ENCODE results near the gene DGKD. TPM values are rescaled to one million over a fixed set of nuclear protein-coding genes. Genes with fewer than 3 reads are reported as not detected.
A peak's percentile ranks its signal among the peaks of the same experiment; 100 is the strongest.

DGKD gene
- total and polyA plus RNA-seq, 2 donors (not counting 1 experiment from before 2014, with no cell fraction given), result 224 to 396 TPM

- 93% methylated on average over 8 of the region's 15 CpGs for WGBS (ENCODE audit: insufficient coverage)
- Histone ChIP-seq H3K4me2 (replicated peaks; ENCODE audit: low read depth, low read length, poor library complexity, severe bottlenecking) (no peak overlapping the region), H3K4me3 (ENCODE audit: control extremely low read depth in 1 of 5, extremely low read depth in 1 of 5, insufficient read depth in 1 of 5, low read depth in 2 of 5, low read length in 4 of 5) (no peak overlapping the region), H3K79me2 (ENCODE audit: control insufficient read depth, insufficient read depth, low read length) (no peaks in the 10 kb centered on the region), H3K9me3 (ENCODE audit: control extremely low read depth in 1 of 3, control insufficient read depth in 2 of 3, insufficient read depth in 1 of 3, low read length in 2 of 3) (no peaks in the 10 kb centered on the region), H3K4me1 (ENCODE audit: control insufficient read depth in 2 of 2, insufficient read depth in 2 of 2, low read length in 2 of 2) (peaks cover 22 to 41% of the 10 kb centered on the region in 2 donors), H3K36me3 (replicated peaks in 1 of 2; ENCODE audit: control extremely low read depth in 1 of 2, control insufficient read depth in 1 of 2, extremely low read depth in 1 of 2, insufficient read depth in 2 of 2, low read length in 1 of 2) (no peaks in the 10 kb centered on the region), H3K27ac (ENCODE audit: low read length in 2 of 2) (no peak overlapping the region), H3K27me3 (replicated peaks in 1 of 4; ENCODE audit: control extremely low read depth in 1 of 4, control insufficient read depth in 3 of 4, insufficient read depth in 4 of 4, low read length in 3 of 4) (no peaks in the 10 kb centered on the region), H2AFZ (ENCODE audit: insufficient read depth, low read depth, low read length, poor library complexity, severe bottlenecking) (no peak overlapping the region), H3K9ac (ENCODE audit: low read length) (no peak overlapping the region), H4K20me1 (ENCODE audit: control insufficient read depth, insufficient read depth, low read length, poor library complexity, severe bottlenecking) (no peaks in the 10 kb centered on the region)
- H3K4me1 Mint-ChIP-seq, result peaks cover 51% of the 10 kb centered on the region
- ChIA-PET POLR2A (interaction anchor here (0.6 to 2.5 kb wide), 8 partner anchors 9 to 154 kb away, joined by 3 to 9 read pairs (median 4); partner anchors contain the start of gene DGKD), CTCF (interaction anchor here (0.7 to 0.9 kb wide), 3 partner anchors 11 to 92 kb away, joined by 3 to 6 read pairs (median 3); no protein-coding TSS in a partner anchor)
- no peak for TF ChIP-seq CTCF (IDR thresholded peaks at IDR 0.05)
- TF ChIP-seq EZH2 (IDR thresholded peaks at IDR 0.05; ENCODE audit: borderline replicate concordance, insufficient read depth, low read depth, low read length, poor library complexity, severe bottlenecking), result no peak
- H3K4me3 Mint-ChIP-seq, result no peak overlapping the region
- no peak overlapping the region for H3K27ac Mint-ChIP-seq
- DNase-seq (no peak), ATAC-seq (ENCODE audit: low read depth) (no peak)
- intact Hi-C loops (cut with micrococcal nuclease), result no loop called here
- no peaks in the 10 kb centered on the region for H3K9me3 Mint-ChIP-seq (ENCODE audit: insufficient read depth)
- no peaks in the 10 kb centered on the region for H3K27me3 Mint-ChIP-seq
Measured at GRCh38 chr2:233343171-233343705, 11.1 kb upstream of the DGKD start.

GRCh38 chr2:233346376-233346775, 7.9 kb upstream of the DGKD start:
- H3K4me2 ChIP-seq (replicated peaks; ENCODE audit: low read depth, low read length, poor library complexity, severe bottlenecking), result no peak overlapping the region
- H3K9me3 ChIP-seq (ENCODE audit: control extremely low read depth in 1 of 3, control insufficient read depth in 2 of 3, insufficient read depth in 1 of 3, low read length in 2 of 3), result no peaks in the 10 kb centered on the region
- H2AFZ ChIP-seq (ENCODE audit: insufficient read depth, low read depth, low read length, poor library complexity, severe bottlenecking), result no peak overlapping the region
- H3K36me3 ChIP-seq (replicated peaks in 1 of 2; ENCODE audit: control extremely low read depth in 1 of 2, control insufficient read depth in 1 of 2, extremely low read depth in 1 of 2, insufficient read depth in 2 of 2, low read length in 1 of 2), result no peaks in the 10 kb centered on the region
- no peaks in the 10 kb centered on the region for H3K9me3 Mint-ChIP-seq (ENCODE audit: insufficient read depth)
- H3K4me3 ChIP-seq (ENCODE audit: control extremely low read depth in 1 of 5, extremely low read depth in 1 of 5, insufficient read depth in 1 of 5, low read depth in 2 of 5, low read length in 4 of 5), result no peak overlapping the region
- H3K4me3 Mint-ChIP-seq, result no peak overlapping the region
- peaks cover 61% of the 10 kb centered on the region for H3K4me1 Mint-ChIP-seq
- ATAC-seq (ENCODE audit: low read depth) (no peak), DNase-seq (no peak)
- H3K27me3 ChIP-seq (replicated peaks in 1 of 4; ENCODE audit: control extremely low read depth in 1 of 4, control insufficient read depth in 3 of 4, insufficient read depth in 4 of 4, low read length in 3 of 4), result no peaks in the 10 kb centered on the region
- no peaks in the 10 kb centered on the region for H4K20me1 ChIP-seq (ENCODE audit: control insufficient read depth, insufficient read depth, low read length, poor library complexity, severe bottlenecking)
- H3K27me3 Mint-ChIP-seq, result no peaks in the 10 kb centered on the region
- H3K27ac ChIP-seq (ENCODE audit: low read length in 2 of 2), result no peak overlapping the region
- H3K79me2 ChIP-seq (ENCODE audit: control insufficient read depth, insufficient read depth, low read length), result peaks cover 14% of the 10 kb centered on the region
- ChIA-PET POLR2A (interaction anchor here (1.5 kb wide), 1 partner anchor 16 kb away, joined by 6 read pairs; no protein-coding TSS in a partner anchor), CTCF (interaction anchor here (0.9 to 2.4 kb wide), 4 partner anchors 8 to 58 kb away, joined by 3 to 15 read pairs (median 6); no protein-coding TSS in a partner anchor)
- peak overlapping the region; percentile 38 for H3K27ac Mint-ChIP-seq
- H3K4me1 ChIP-seq (ENCODE audit: control insufficient read depth in 2 of 2, insufficient read depth in 2 of 2, low read length in 2 of 2), result peaks cover 39 to 46% of the 10 kb centered on the region in 2 donors
- H3K9ac ChIP-seq (ENCODE audit: low read length), result no peak overlapping the region
- 94% methylated on average over 12 of the region's 12 CpGs for WGBS (ENCODE audit: insufficient coverage)
- TF ChIP-seq EZH2 (IDR thresholded peaks at IDR 0.05; ENCODE audit: borderline replicate concordance, insufficient read depth, low read depth, low read length, poor library complexity, severe bottlenecking) (no peak), CTCF (IDR thresholded peaks at IDR 0.05) (no peak)
- intact Hi-C loops (cut with micrococcal nuclease), result no loop called here
